ENCODE results near the gene OSER1. TPM values are rescaled to one million over a fixed set of nuclear protein-coding genes. Genes with fewer than 3 reads are reported as not detected.

OSER1 gene
- polyA plus RNA-seq, 1 of the 3 experiments (the other 2 are of a cell fraction) = 22.3 TPM

GRCh38 chr20:44196271-44196670 lies 14.3 kb downstream of the OSER1 start:
- ChIA-PET POLR2A (no interaction called here), CTCF (interaction anchor here (0.6 to 4.2 kb wide), 13 partner anchors 11 to 430 kb away, joined by 3 to 58 read pairs (median 3); partner anchors contain the start of gene FITM2)
- DNase-seq = no peak
- H3K36me3 ChIP-seq (replicated peaks in 1 of 2; ENCODE audit: control insufficient read depth in 1 of 2, insufficient read depth in 2 of 2, low read length in 1 of 2) = peaks cover 54 to 55% of the 10 kb centered on the region in 2 experiments
- TF ChIP-seq IRF3 (IDR thresholded peaks at IDR 0.05; ENCODE audit: low read depth, low read length) (no peak), FOXM1 (IDR thresholded peaks at IDR 0.05; ENCODE audit: low read depth) (no peak), CTCF (IDR thresholded peaks at IDR 0.05) (peak; percentile 46), ELF1 (IDR thresholded peaks at IDR 0.05) (no peak), USF2 (IDR thresholded peaks at IDR 0.05; ENCODE audit: borderline replicate concordance, low read depth, low read length) (no peak), RCOR1 (IDR thresholded peaks at IDR 0.05; ENCODE audit: low read length) (no peak)
- peaks cover 25% of the 10 kb centered on the region for H3K79me2 ChIP-seq (ENCODE audit: insufficient read depth)
- WGBS (ENCODE audit: low lambda C conversion rate) = 76% methylated on average over 3 of the region's 3 CpGs
- H3K4me1 ChIP-seq (ENCODE audit: control insufficient read depth in 1 of 2, insufficient read depth in 2 of 2, low read depth in 1 of 2, low read length in 1 of 2) = no peaks in the 10 kb centered on the region
- no peaks in the 10 kb centered on the region for H3K9me3 ChIP-seq
- no peak overlapping the region for H3K4me2 ChIP-seq
- H2AFZ ChIP-seq (ENCODE audit: low read depth) = no peak overlapping the region
- H3K27me3 ChIP-seq (ENCODE audit: insufficient read depth) = no peaks in the 10 kb centered on the region
- no peaks in the 10 kb centered on the region for H3K9me2 ChIP-seq
- peak overlapping the region in 1 of 2 experiments; percentile 21; a peak in 1 of 4 replicates for H3K27ac ChIP-seq (ENCODE audit: low read depth in 2 of 2, low read length in 1 of 2)
- H3K4me3 ChIP-seq (ENCODE audit: low read depth in 2 of 2, low read length in 1 of 2) = no peak overlapping the region
- no peak overlapping the region for H3K9ac ChIP-seq
- H4K20me1 ChIP-seq (ENCODE audit: insufficient read depth) = peaks cover 12% of the 10 kb centered on the region; the same call in 1 of the 2 replicates
- peaks cover 18% of the 10 kb centered on the region for H3F3A ChIP-seq (replicated peaks; ENCODE audit: insufficient read depth)

GRCh38 chr20:44195605-44196004 lies 15.0 kb downstream of the OSER1 start:
- 91% methylated on average over 1 of the region's 1 CpG for WGBS (ENCODE audit: low lambda C conversion rate)
- peaks cover 5% of the 10 kb centered on the region; the same call in 1 of the 2 replicates for H4K20me1 ChIP-seq (ENCODE audit: insufficient read depth)
- H3K9ac ChIP-seq = no peak overlapping the region
- DNase-seq = no peak
- peaks cover 47 to 48% of the 10 kb centered on the region in 2 experiments for H3K36me3 ChIP-seq (replicated peaks in 1 of 2; ENCODE audit: control insufficient read depth in 1 of 2, insufficient read depth in 2 of 2, low read length in 1 of 2)
- no peak overlapping the region for H2AFZ ChIP-seq (ENCODE audit: low read depth)
- no peak for TF ChIP-seq CHD2 (IDR thresholded peaks at IDR 0.05; ENCODE audit: low read length, partially characterized antibody)
- no peak for TF ChIP-seq SIN3A (IDR thresholded peaks at IDR 0.05; ENCODE audit: borderline replicate concordance, low read depth, low read length)
- no peak for TF ChIP-seq JUND (IDR thresholded peaks at IDR 0.05)
- TF ChIP-seq MAX (IDR thresholded peaks at IDR 0.05; ENCODE audit: low read depth) = no peak
- no peak for TF ChIP-seq ZBTB33 (IDR thresholded peaks at IDR 0.05; ENCODE audit: borderline replicate concordance, low read depth)
- TF ChIP-seq SMC3 (IDR thresholded peaks at IDR 0.05; ENCODE audit: low read depth, low read length) = no peak
- TF ChIP-seq FOSL2 (IDR thresholded peaks at IDR 0.05; ENCODE audit: borderline replicate concordance, low read depth) = no peak
- no peak for TF ChIP-seq PBX3 (IDR thresholded peaks at IDR 0.05)
- TF ChIP-seq RFX5 (IDR thresholded peaks at IDR 0.05; ENCODE audit: low read length) = no peak
- no peaks in the 10 kb centered on the region for H3K27me3 ChIP-seq (ENCODE audit: insufficient read depth)
- H3K27ac ChIP-seq (ENCODE audit: low read depth in 2 of 2, low read length in 1 of 2) = no peak overlapping the region
- H3F3A ChIP-seq (replicated peaks; ENCODE audit: insufficient read depth) = peaks cover 18% of the 10 kb centered on the region
- H3K9me2 ChIP-seq = no peaks in the 10 kb centered on the region
- H3K9me3 ChIP-seq = no peaks in the 10 kb centered on the region
- no peaks in the 10 kb centered on the region for H3K4me1 ChIP-seq (ENCODE audit: control insufficient read depth in 1 of 2, insufficient read depth in 2 of 2, low read depth in 1 of 2, low read length in 1 of 2)
- CTCF ChIA-PET = interaction anchor here (0.6 to 4.2 kb wide), 15 partner anchors 10 to 415 kb away, joined by 3 to 58 read pairs (median 3); partner anchors contain the start of gene FITM2
- H3K4me2 ChIP-seq = no peak overlapping the region
- H3K4me3 ChIP-seq (ENCODE audit: low read depth in 2 of 2, low read length in 1 of 2) = no peak overlapping the region
- POLR2A ChIA-PET = no interaction called here
- H3K79me2 ChIP-seq (ENCODE audit: insufficient read depth) = peaks cover 18% of the 10 kb centered on the region

Data from SK-N-SH (cell line).